Tibial nerve (tissue), 4 donors: ENCODE results near the gene FAM118A. TPM values are rescaled to one million over a fixed set of nuclear protein-coding genes. Genes with fewer than 3 reads are reported as not detected.
A peak's percentile ranks its signal among the peaks of the same experiment; 100 is the strongest.

ENCODE experiments used
- DNase-seq, 2 donors: peaks; one replicate each; pipeline ENCODE4 v3.0.0-alpha.2; 2019; ENCODE audit warnings: low spot score in 2 of 2
- H3K27ac ChIP-seq, 4 donors: fragments of 200-600 bp; sonication (generic) in 3 of 4; one replicate each; pipeline ENCODE4 v1.5.1; 2017 to 2019; ENCODE audit warnings: mild to moderate bottlenecking in 1 of 4
- H3K27me3 ChIP-seq, 2 donors: fragments of 200-600 bp; sonication (generic) in 1 of 2; one replicate each; pipeline versions ENCODE4 v1.5.1 to v1.6.0; 2017 to 2019
- H3K36me3 ChIP-seq, 3 donors: fragments of 200-600 bp; sonication (generic); one replicate each; pipeline ENCODE4 v1.5.1; 2018 to 2019
- H3K4me1 ChIP-seq, 4 donors: fragments of 200-600 bp; sonication (generic) in 3 of 4; one replicate each; pipeline ENCODE4 v1.5.1; 2017 to 2019
- H3K4me3 ChIP-seq, 4 donors: fragments of 200-600 bp; sonication (generic) in 3 of 4; one replicate each; pipeline ENCODE4 v1.5.1; 2017 to 2019; ENCODE audit warnings: mild to moderate bottlenecking in 1 of 4, moderate library complexity in 1 of 4
- H3K9me3 ChIP-seq, 4 donors: fragments of 200-600 bp; sonication (generic) in 3 of 4; one replicate each; pipeline ENCODE4 v1.5.1; 2017 to 2019
- EP300 ChIP-seq, 2 donors: sonication (generic); formaldehyde crosslinking; IDR thresholded peaks; one replicate each; pipeline ENCODE4 v1.6.1; 2017; ENCODE audit warnings: antibody characterized with exemption in 2 of 2, mild to moderate bottlenecking in 1 of 2
- POLR2A ChIP-seq, 2 donors: fragments of 450-650 bp; IDR thresholded peaks; one replicate each; pipeline ENCODE4 v1.6.1; 2017; ENCODE audit warnings: antibody characterized with exemption in 2 of 2, mild to moderate bottlenecking in 2 of 2, moderate library complexity in 2 of 2
- WGBS, 2 donors: methylation state at CpG; one replicate each; pipeline ENCODE4 v1.1.5; 2018; 5-methylcytosine and 5-hydroxymethylcytosine counted together
- total RNA-seq, 4 donors: library from RNA; depleted of rRNA; stranded (reverse); fragments of >200 nt; gene quantifications; one replicate each; pipeline ENCODE4 v1.1.0, GENCODE V29; 2016
- TF ChIP-seq, protein P1 (sequence below), 5 experiments: fragments of 200-600 bp in 3 of 5; fragments of 450-650 bp in 2 of 5; sonication (generic) in 3 of 5; IDR thresholded peaks; one replicate each; pipeline ENCODE4 v1.5.1; 2016 to 2019; ENCODE audit warnings: antibody characterized with exemption in 5 of 5, mild to moderate bottlenecking in 3 of 5, moderate library complexity in 2 of 5

FAM118A gene
- total RNA-seq, 4 donors from 2014 or later = 16.8 to 171 (median 83.2) TPM

DNA sequence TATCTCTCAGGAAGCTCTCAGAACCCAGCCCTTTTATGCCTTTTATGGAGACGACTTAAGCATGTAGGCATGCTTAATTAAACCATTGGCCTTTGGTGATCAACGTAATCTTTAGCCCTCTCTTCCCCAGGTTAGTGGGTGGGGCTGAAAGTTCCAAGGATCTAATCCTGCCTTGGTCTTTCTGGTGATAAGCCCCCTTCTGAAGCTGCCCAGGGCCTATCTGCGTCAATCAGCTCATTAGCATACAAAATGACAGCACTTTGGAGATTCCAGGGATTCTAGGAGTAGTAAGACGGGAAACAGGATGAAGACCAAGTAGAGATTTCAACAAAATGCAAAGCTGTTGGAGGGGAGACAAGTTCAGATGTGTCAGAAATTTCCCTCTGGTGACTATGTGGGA lies 3.1 kb downstream of the FAM118A start:
- WGBS, 2 donors = 68 to 79% methylated on average over 4 of the region's 4 CpGs

DNA sequence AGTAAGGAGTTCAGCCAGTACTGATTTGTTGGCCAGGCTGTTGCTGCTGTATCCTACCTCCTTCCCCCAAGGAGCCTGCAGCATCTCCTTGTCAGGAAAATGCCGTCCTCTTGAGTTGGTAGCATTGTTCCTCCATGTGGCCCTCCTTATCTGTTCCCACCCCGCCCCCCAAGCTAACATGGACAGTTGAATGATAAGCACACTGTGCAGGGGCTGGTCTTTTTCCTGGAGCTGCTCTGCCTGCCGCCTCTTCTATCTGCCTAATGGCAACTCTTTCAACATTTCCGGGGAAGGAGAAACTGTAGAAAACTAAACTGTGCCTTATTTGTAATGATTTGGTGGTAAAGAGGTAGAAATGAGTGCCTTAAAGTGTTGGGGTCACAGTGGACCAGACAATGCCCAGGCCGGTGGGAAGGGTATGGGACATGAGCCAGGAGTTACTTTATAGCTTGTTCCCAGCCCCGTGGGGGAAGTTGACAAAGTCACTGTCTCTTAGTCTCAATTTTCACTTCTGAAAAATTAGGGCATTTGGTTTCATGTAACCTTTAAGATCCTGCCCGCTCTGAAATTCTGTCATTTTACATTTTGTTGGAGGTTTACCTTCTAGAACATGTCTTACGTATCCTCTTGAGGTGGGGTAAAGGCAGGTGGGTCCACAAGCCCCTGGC lies 4.5 kb downstream of the FAM118A start:
- peak overlapping the region in 1 of 4 donors; percentile 3 for H3K27ac ChIP-seq
- H3K27me3 ChIP-seq = no peaks in the 10 kb centered on the region
- WGBS, 2 donors = 72 to 73% methylated on average over 8 of the region's 8 CpGs
- no peak overlapping the region for H3K4me3 ChIP-seq
- TF ChIP-seq, protein P1, sequence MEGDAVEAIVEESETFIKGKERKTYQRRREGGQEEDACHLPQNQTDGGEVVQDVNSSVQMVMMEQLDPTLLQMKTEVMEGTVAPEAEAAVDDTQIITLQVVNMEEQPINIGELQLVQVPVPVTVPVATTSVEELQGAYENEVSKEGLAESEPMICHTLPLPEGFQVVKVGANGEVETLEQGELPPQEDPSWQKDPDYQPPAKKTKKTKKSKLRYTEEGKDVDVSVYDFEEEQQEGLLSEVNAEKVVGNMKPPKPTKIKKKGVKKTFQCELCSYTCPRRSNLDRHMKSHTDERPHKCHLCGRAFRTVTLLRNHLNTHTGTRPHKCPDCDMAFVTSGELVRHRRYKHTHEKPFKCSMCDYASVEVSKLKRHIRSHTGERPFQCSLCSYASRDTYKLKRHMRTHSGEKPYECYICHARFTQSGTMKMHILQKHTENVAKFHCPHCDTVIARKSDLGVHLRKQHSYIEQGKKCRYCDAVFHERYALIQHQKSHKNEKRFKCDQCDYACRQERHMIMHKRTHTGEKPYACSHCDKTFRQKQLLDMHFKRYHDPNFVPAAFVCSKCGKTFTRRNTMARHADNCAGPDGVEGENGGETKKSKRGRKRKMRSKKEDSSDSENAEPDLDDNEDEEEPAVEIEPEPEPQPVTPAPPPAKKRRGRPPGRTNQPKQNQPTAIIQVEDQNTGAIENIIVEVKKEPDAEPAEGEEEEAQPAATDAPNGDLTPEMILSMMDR (IDR thresholded peaks at IDR 0.05) = no peak
- TF ChIP-seq EP300 (IDR thresholded peaks at IDR 0.05) (no peak), POLR2A (IDR thresholded peaks at IDR 0.05) (no peak)
- no peaks in the 10 kb centered on the region for H3K36me3 ChIP-seq
- H3K9me3 ChIP-seq = no peaks in the 10 kb centered on the region
- no peak for DNase-seq
- peaks cover 0 to 64% (median 18%) of the 10 kb centered on the region in 4 donors for H3K4me1 ChIP-seq

More for the DNA sequence above, 3.1 kb downstream of the FAM118A start:
- Histone ChIP-seq H3K36me3 (no peaks in the 10 kb centered on the region), H3K27me3 (no peaks in the 10 kb centered on the region), H3K27ac (no peak overlapping the region), H3K4me1 (peaks cover 0 to 59% (median 14%) of the 10 kb centered on the region in 4 donors), H3K4me3 (no peak overlapping the region), H3K9me3 (no peaks in the 10 kb centered on the region)
- TF ChIP-seq, protein P1 (IDR thresholded peaks at IDR 0.05) = no peak
- TF ChIP-seq EP300 (IDR thresholded peaks at IDR 0.05) (no peak), POLR2A (IDR thresholded peaks at IDR 0.05) (no peak)
- DNase-seq = no peak

DNA sequence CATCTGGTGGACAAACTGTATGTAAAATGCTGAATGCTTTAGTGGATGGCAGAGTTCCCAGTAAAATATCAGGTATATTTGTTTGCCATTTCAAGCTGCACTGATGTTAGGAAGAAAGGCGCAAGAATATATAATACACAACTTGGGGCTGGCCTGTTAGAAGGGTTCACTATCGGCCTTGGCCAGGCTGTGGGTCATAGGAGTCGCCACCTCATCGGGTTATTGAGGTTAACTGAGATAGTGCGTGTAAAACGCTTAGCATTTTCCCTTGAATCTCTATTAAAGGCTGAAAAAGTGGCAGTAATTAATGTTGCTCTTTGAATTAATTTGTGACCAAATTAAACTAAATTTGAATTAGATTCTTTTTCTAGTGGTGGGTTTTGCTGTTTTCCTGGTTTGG lies 5.1 kb downstream of the FAM118A start:
- Histone ChIP-seq H3K4me3 (no peak overlapping the region), H3K4me1 (peaks cover 0 to 67% (median 19%) of the 10 kb centered on the region in 4 donors), H3K36me3 (no peaks in the 10 kb centered on the region), H3K27ac (no peak overlapping the region), H3K9me3 (no peaks in the 10 kb centered on the region), H3K27me3 (no peaks in the 10 kb centered on the region)
- no peak for TF ChIP-seq POLR2A (IDR thresholded peaks at IDR 0.05)
- TF ChIP-seq, protein P1 (IDR thresholded peaks at IDR 0.05) = no peak
- TF ChIP-seq EP300 (IDR thresholded peaks at IDR 0.05) = no peak
- WGBS, 2 donors = 91 to 95% methylated on average over 6 of the region's 6 CpGs
- no peak for DNase-seq

DNA sequence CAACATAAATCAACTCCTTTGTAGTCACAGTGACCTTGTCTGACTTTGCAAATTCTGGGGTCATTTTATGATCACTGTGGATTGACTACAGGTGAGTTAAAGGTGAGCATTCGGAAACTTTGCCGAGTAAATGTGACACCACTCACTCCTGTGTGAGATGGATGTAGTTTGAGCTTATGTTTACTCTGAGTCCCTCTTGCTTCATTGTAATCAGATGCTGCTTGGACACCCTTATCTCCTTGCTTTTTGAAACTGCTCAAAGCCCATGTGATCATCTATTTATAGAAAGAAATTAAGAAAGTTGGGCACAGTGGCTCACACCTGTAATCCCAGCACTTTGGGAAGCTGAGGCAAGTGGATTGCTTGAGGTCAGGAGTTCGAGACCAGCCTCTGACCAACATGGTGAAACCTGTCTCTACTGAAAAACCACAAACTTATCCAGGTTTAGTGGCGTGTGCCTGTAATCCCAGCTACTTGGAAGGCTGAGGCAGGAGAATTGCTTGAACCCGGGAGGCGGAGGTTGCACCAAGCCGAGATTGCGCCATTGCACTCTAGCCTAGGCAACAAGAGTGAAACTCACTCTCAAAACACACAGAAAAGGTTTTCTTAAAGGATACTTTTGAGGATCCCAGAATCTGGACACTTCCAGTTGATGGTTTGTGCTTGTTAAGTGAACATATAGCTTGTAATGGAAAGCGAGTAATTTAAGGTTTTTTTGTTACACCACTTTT lies 7.2 kb downstream of the FAM118A start:
- no peak overlapping the region for H3K4me3 ChIP-seq
- no peaks in the 10 kb centered on the region for H3K9me3 ChIP-seq
- no peak for TF ChIP-seq EP300 (IDR thresholded peaks at IDR 0.05)
- TF ChIP-seq POLR2A (IDR thresholded peaks at IDR 0.05) = no peak
- TF ChIP-seq, protein P1 (IDR thresholded peaks at IDR 0.05) = no peak
- peak in 1 of 2 donors; percentile 31 for DNase-seq
- no peaks in the 10 kb centered on the region for H3K27me3 ChIP-seq
- 78 to 82% methylated on average over 9 of the region's 9 CpGs for WGBS, 2 donors
- H3K36me3 ChIP-seq = no peaks in the 10 kb centered on the region
- H3K4me1 ChIP-seq = peaks cover 0 to 57% (median 16%) of the 10 kb centered on the region in 4 donors
- peak overlapping the region; percentile 38 to 85 (median 80) for H3K27ac ChIP-seq
